Breast epithelium (tissue), 3 donors: Measurements from ENCODE around the gene GABRB3.

ENCODE experiments used
- CTCF ChIP-seq, 3 donors: fragments of 450-650 bp; IDR thresholded peaks; one replicate each; pipeline ENCODE4 v1.5.1; 2016 to 2017; ENCODE audit warnings: antibody characterized with exemption in 3 of 3, mild to moderate bottlenecking in 3 of 3, moderate library complexity in 3 of 3
- POLR2A ChIP-seq: fragments of 450-650 bp; IDR thresholded peaks from one replicate; pipeline ENCODE4 v1.6.1; 2016; ENCODE audit warnings: antibody characterized with exemption, mild to moderate bottlenecking, moderate library complexity

- no peak for TF ChIP-seq POLR2A
- no peak for TF ChIP-seq CTCF (IDR thresholded peaks at IDR 0.05)
These were observed 127.9 kb downstream of the GABRB3 start for GRCh38 chr15:26644948-26645347.
